HG03521 (cell line): ENCODE measurements around the gene CSTB.

Experiments used
- ATAC-seq: cut with Tn5 transposase; IDR thresholded peaks from one replicate; pipeline ENCODE4 v1.9.1; 2021; ENCODE audit warnings: mild to moderate bottlenecking, moderate library complexity; ENCODE audit not compliant: unreplicated experiment

The CSTB gene

GRCh38 chr21:43811262-43812105 is 35.4 kb upstream of the CSTB start:
- no peak for ATAC-seq

DNA sequence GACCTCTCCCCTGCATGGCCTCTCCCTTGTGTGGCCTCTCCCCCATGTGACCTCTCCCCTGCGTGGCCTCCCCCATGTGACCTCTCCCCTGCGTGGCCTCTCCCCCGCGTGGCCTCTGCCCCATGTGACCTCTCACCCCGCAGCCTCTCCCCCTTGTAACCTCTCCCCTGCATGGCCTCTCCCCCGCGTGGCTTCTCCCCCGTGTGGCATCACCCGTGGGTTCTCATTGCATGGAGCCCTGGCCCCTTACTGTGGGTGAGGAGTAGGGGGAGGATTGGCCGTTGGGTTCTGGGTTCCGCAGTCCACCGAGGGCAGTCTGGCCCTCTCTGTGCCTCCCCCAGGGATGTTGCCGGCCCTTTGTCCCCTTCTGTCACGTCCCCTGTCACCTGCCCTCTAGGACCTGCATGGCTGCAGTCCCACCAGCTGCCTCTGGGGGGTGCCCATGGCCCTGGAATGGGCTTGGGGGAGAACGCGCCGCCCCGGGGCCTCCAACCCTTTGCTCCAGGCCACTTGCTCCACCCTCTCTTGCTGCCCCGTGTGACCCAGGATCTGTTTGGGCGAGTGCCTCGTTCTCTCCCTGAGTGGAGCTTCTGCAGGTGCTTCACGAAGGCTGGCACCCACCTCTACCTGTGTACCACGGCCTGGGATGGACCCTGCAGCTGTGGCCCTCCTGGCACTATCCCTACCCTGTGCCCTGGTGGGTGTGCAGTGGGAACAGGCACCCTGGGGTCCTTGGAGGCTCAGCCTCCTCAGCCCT is 34.6 kb upstream of the CSTB start:
- ATAC-seq = peak; percentile 52

- ATAC-seq = no peak
Observed at GRCh38 chr21:43809853-43810504, 33.9 kb upstream of the CSTB start.

DNA sequence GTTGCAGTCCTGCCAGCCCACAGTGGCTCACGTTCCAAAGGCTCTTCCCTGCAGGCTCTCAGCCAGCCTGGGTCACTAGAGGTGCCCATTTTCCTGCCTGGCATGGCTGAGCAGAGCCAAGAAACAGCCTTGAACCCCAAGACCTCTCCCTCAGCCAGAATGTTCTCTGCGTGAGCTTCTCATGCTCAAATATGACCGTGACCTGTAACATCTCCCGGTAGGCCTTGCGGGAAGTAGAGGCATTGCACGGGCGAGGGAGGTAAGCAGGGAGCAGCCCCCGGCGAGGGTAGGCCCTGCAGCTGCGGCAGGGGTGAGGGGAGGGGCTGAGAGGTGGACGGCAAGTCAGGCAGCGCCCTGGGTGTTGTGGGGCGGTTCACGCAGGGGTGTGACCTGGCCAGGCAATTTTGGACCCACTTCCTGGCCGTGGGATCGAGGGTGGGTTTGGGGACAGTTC is 33.3 kb upstream of the CSTB start:
- ATAC-seq = no peak

DNA sequence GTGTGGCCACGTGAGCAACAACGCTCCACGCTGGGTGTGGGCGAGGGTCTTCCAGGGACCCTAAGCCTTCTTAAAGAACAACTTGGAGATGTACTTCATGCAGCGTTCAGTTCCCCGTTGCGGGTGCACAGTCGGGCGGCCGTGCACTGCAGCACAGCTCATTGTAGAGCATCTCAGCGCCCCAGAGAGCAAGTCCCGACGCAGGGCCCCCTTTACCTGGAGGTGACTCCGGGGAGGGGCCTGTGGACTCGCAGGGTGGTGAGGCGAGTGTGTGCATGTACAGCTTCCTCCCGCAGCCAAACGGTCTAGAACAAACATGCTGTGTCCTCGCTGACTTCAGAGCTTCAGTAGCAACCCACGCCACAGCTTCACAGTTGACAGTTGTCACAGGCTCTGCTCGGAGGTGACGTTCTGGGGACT is 32.7 kb upstream of the CSTB start:
- no peak for ATAC-seq

DNA sequence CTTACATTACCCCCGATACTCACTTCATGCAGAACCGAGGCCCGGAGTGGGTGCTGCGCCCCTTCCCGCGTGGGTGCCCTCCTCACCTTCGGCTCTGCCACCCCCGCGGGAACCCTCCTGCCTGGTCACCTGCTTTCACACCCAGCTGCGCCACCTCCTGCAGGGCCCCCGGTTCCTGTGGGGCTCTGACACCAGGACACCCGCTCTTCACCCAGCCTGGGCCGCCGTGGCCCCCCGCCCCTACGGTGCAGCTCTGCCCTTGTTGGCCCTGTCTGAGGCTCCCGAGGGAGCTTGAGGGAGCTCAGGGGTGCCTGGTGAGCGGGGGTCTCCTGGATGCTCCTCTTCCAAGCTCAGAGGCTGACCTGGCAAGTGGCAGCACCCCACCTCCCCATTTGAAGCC is 32.3 kb upstream of the CSTB start:
- no peak for ATAC-seq

- ATAC-seq = peak; percentile 7
Observed at GRCh38 chr21:43806017-43806710, 30.1 kb upstream of the CSTB start.

DNA sequence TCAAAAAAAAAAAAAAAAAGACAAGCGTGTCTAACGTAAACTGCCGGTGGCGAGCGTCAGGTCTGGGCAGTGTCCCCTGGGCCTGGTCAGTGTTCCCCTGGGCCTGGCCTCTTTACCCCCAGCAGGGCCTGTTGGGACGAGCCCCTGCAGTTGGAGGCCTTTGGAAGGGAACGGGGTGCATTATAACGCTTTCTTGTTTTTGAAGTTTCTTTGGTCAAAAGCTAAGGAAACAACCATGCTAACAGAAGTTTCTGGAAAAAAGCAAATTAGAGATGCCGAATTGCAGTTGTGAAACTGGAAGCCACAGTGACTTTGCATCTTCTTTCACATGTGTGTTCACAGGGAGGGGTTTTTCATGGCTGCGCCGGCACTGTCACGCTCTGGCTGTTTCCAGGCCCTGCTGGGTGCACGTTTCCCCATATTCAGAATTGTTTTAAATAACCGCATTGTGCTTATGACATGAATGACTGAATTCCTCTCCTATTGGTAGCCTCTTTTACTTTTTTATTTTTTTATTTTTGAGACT is 29.2 kb upstream of the CSTB start:
- peak; percentile 74 for ATAC-seq

DNA sequence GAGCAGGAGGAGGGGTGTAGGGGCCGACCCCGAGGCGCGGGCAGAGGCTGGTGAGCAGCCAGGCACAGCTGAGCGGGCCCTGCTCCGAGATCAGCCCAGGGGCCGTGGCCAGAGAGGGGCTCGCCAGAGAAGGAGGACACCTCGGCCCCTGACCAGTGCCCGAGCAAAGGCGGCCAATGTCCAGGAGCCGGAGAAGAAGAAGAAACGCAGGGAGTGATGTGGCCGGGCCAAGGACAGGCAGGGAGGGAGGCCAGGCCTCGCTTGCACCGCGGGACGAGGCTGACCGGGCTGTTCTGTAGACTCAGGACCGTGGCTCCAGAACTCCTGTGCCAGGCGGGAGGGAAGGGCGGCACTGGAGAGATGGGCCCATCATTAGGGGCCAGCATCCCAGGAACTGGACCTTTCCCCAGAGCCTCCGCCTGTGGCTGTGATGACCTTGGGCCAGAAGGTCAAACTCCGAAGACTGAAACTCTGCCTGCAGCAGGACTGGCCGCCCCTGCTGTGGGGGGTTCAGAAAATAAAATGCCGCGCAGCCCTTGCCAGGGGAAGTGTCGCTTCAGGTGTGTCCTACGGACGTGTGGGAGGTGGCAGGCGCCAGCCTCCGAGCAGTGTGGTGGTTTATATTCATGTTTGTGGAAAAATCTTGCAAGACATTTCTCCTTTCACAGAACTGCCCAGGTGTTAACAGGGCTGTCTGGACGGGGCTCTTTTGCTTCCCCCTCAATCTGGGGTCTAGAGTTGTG is 27.6 kb upstream of the CSTB start:
- ATAC-seq = no peak

- no peak for ATAC-seq
Observed at GRCh38 chr21:43802713-43803313, 26.7 kb upstream of the CSTB start.

DNA sequence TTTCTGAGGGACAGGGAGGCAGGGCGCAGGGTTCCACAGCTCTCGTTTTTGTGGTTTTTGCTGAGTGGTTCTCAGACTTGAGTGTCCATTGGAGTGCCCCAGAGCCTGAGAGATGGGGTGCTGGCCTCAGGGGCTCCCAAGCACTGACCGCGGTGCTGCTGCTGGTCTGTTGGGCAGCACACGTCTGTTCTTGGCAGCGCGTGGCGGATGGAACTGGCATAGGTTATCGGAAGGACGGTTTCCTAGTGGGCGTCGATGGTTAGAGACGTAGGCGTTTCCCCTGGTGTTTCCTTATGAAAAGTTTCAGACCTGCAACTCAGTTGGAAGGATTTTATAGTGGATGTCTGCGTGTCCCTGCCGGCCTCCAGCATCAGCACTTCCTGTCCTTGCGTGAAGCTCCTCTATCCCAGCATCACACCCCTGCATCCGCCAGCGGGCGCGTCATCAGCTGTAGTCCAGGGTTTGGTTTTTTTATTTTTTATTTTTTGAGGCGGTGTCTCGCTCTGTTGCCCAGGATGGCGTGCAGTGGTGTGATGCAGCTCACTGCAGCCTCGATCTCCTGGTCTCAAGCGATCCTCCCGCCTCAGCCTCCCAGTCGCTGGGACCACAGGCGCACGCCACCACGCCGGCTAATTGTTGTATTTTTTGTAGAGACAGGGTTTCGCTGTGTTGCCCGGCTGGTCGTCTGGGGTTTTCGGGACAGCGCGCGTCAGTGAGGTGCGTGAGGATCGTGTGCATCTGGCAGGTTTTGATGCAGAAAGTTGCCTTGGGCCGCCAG is 25.1 kb upstream of the CSTB start:
- no peak for ATAC-seq

DNA sequence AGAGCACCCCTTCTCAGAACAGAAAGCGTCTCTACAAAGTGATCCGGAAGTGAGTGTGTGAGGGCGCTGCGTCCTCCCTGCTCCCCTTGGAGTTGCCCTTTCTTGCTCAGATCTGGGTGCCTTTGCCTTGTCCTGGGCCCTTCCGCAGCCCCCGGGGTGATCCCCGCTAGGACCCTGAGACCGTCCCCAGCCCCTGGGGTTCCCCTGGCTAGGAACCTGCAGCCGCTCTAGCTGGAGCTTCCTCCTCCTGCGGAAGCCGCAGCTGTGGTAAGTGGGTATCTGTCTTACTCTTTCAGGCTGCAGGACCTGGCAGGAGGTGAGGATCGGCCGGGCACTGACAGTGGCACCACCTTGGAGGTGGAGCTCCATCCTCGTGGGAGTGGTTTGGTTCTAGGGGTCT is 24.5 kb upstream of the CSTB start:
- no peak for ATAC-seq

- no peak for ATAC-seq
Observed at GRCh38 chr21:43800124-43800523, 24.0 kb upstream of the CSTB start.

- no peak for ATAC-seq
Observed at GRCh38 chr21:43799301-43799840, 23.3 kb upstream of the CSTB start.

GRCh38 chr21:43797925-43798715 is 22.0 kb upstream of the CSTB start:
- ATAC-seq = no peak

DNA sequence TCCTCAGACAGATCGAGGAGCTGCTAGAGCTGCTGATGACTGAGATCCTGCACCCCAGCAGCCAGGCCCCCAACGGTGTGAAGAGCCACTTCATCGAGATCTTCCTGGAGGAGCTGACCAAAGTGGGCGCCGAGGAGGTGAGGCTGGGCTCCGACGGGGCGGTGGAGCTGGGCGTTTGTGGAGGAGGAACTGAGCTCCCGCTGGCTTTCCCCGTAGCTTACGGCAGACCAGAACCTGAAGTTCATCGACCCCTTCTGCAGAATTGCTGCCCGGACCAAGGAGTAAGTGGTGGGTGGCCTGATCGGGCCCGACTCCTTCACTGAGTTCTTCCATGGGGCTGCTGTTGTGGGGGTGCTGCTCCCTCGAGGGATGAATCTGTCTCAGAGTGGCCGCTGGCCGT is 21.3 kb upstream of the CSTB start:
- ATAC-seq = no peak

GRCh38 chr21:43794857-43795256 is 18.7 kb upstream of the CSTB start:
- no peak for ATAC-seq

- ATAC-seq = no peak
Observed at GRCh38 chr21:43794311-43794710, 18.2 kb upstream of the CSTB start.
